ENCODE data around the gene KIRREL3.
"Not testable (repeated sequence)": the region's sequence is repeated elsewhere in the genome, so short reads cannot be mapped to it uniquely, and the experiment has no call there.

The KIRREL3 gene

GRCh38 chr11:126409620-126409985 is 591.0 kb downstream of the KIRREL3 start:
- DNase-seq, result no peak

GRCh38 chr11:126408901-126409619 is 591.5 kb downstream of the KIRREL3 start:
- no peak for DNase-seq

- DNase-seq, result no peak
These were observed 592.1 kb downstream of the KIRREL3 start for GRCh38 chr11:126408496-126408895.

GRCh38 chr11:126407682-126408288 is 592.8 kb downstream of the KIRREL3 start:
- DNase-seq, result no peak

- no peak for DNase-seq
These were observed 593.5 kb downstream of the KIRREL3 start for GRCh38 chr11:126407101-126407521.

GRCh38 chr11:126406368-126406767 is 594.2 kb downstream of the KIRREL3 start:
- DNase-seq, result no peak

GRCh38 chr11:126405906-126406305 is 594.7 kb downstream of the KIRREL3 start:
- DNase-seq, result no peak

GRCh38 chr11:126405374-126405773 is 595.2 kb downstream of the KIRREL3 start:
- no peak for DNase-seq

- DNase-seq, result no peak
These were observed 596.2 kb downstream of the KIRREL3 start for GRCh38 chr11:126404367-126404766.

- DNase-seq, result no peak
These were observed 596.9 kb downstream of the KIRREL3 start for GRCh38 chr11:126403658-126404057.

- DNase-seq, result no peak
These were observed 597.5 kb downstream of the KIRREL3 start for GRCh38 chr11:126403022-126403581.

GRCh38 chr11:126400479-126400878 is 600.1 kb downstream of the KIRREL3 start:
- DNase-seq, result no peak

GRCh38 chr11:126400019-126400418 is 600.6 kb downstream of the KIRREL3 start:
- DNase-seq, result no peak

- no peak for DNase-seq
These were observed 601.8 kb downstream of the KIRREL3 start for GRCh38 chr11:126398721-126399120.

- DNase-seq, result no peak
These were observed 602.3 kb downstream of the KIRREL3 start for GRCh38 chr11:126398296-126398695.

GRCh38 chr11:126396965-126397364 is 603.6 kb downstream of the KIRREL3 start:
- no peak for DNase-seq

GRCh38 chr11:126396266-126396665 is 604.3 kb downstream of the KIRREL3 start:
- DNase-seq, result not testable (repeated sequence)

GRCh38 chr11:126395784-126396183 is 604.8 kb downstream of the KIRREL3 start:
- not testable (repeated sequence) for DNase-seq

GRCh38 chr11:126394634-126395072 is 605.9 kb downstream of the KIRREL3 start:
- not testable (repeated sequence) for DNase-seq

- no peak for DNase-seq
These were observed 606.5 kb downstream of the KIRREL3 start for GRCh38 chr11:126394036-126394435.

GRCh38 chr11:126393143-126393542 is 607.4 kb downstream of the KIRREL3 start:
- DNase-seq, result no peak

- DNase-seq, result no peak
These were observed 607.9 kb downstream of the KIRREL3 start for GRCh38 chr11:126392633-126393013.

GRCh38 chr11:126391970-126392632 is 608.5 kb downstream of the KIRREL3 start:
- DNase-seq, result no peak

Measured in NCI-H1694 treated with DMSO at 0.1 percent for 48 hours (cell line).